Upper lobe of left lung (tissue), 4 donors: ENCODE results near the gene GMDS.

ENCODE experiments used
- EP300 ChIP-seq, 4 donors: sonication (generic); formaldehyde crosslinking; IDR thresholded peaks; one replicate each; pipeline ENCODE4 v1.5.1; 2017; ENCODE audit warnings: antibody characterized with exemption in 4 of 4, control low read depth in 2 of 4
- POLR2A ChIP-seq, 4 donors: fragments of 450-650 bp; IDR thresholded peaks; one replicate each; pipeline ENCODE4 v1.5.1; 2016 to 2017; ENCODE audit warnings: antibody characterized with exemption in 4 of 4, mild to moderate bottlenecking in 2 of 4
- POLR2AphosphoS5 ChIP-seq, 2 donors: sonication (generic); formaldehyde crosslinking; IDR thresholded peaks; one replicate each; pipeline ENCODE4 v1.5.1; 2017; ENCODE audit warnings: antibody characterized with exemption in 2 of 2
- TF ChIP-seq, protein P1 (sequence below), 6 experiments: fragments of 450-650 bp in 4 of 6; fragments of 200-600 bp in 2 of 6; sonication (generic) in 2 of 6; IDR thresholded peaks; one replicate each; pipeline ENCODE4 v1.5.1; 2016 to 2019; ENCODE audit warnings: antibody characterized with exemption in 6 of 6

DNA sequence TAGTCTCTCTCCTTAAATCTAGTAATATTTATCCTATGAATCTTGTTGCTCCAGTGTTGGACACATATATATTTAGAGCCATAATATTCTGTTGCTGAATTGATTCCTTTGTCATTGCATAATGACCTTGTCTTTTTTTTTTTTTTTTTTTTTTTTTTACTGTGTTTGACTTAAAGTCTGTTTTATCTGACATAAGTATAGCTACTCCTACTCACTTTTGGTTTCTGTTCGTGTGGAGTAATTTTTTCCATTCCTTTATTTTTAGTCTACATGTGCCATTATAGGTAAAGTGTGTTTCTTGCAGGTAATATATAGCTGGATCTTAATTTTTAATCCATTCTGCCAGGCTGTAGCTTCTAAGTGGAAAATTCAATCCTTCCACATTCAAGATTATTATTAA, 166.5 kb downstream of the GMDS start:
- TF ChIP-seq, protein P1, sequence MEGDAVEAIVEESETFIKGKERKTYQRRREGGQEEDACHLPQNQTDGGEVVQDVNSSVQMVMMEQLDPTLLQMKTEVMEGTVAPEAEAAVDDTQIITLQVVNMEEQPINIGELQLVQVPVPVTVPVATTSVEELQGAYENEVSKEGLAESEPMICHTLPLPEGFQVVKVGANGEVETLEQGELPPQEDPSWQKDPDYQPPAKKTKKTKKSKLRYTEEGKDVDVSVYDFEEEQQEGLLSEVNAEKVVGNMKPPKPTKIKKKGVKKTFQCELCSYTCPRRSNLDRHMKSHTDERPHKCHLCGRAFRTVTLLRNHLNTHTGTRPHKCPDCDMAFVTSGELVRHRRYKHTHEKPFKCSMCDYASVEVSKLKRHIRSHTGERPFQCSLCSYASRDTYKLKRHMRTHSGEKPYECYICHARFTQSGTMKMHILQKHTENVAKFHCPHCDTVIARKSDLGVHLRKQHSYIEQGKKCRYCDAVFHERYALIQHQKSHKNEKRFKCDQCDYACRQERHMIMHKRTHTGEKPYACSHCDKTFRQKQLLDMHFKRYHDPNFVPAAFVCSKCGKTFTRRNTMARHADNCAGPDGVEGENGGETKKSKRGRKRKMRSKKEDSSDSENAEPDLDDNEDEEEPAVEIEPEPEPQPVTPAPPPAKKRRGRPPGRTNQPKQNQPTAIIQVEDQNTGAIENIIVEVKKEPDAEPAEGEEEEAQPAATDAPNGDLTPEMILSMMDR (IDR thresholded peaks at IDR 0.05), result no peak
- TF ChIP-seq POLR2A (IDR thresholded peaks at IDR 0.05) (no peak), EP300 (IDR thresholded peaks at IDR 0.05) (no peak), POLR2AphosphoS5 (IDR thresholded peaks at IDR 0.05) (no peak)
